ENCODE data around the gene CREG2.

DNA sequence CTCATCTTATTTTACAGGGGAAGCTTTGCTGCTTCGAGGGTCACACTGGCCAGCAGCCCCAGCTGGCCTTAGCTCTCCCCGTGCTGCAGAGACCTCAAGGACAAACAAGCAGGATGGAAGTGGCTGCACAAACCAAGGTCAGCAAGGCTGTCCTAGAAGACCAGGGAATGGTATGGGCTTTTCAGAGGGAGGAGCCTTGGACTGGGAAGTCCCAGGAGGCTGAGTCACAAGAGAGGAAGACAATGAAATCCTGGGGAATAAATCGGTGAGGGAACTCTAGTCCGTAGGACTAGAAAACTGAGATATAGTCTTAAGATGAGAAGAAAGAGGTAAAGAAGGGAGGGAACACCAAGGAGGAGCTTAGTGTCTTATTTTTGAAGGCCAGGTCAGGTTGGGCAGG is 15.7 kb downstream of the CREG2 start:
- TF ChIP-seq, protein P1, sequence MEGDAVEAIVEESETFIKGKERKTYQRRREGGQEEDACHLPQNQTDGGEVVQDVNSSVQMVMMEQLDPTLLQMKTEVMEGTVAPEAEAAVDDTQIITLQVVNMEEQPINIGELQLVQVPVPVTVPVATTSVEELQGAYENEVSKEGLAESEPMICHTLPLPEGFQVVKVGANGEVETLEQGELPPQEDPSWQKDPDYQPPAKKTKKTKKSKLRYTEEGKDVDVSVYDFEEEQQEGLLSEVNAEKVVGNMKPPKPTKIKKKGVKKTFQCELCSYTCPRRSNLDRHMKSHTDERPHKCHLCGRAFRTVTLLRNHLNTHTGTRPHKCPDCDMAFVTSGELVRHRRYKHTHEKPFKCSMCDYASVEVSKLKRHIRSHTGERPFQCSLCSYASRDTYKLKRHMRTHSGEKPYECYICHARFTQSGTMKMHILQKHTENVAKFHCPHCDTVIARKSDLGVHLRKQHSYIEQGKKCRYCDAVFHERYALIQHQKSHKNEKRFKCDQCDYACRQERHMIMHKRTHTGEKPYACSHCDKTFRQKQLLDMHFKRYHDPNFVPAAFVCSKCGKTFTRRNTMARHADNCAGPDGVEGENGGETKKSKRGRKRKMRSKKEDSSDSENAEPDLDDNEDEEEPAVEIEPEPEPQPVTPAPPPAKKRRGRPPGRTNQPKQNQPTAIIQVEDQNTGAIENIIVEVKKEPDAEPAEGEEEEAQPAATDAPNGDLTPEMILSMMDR (IDR thresholded peaks at IDR 0.05): no peak
- no peak for TF ChIP-seq POLR2A (IDR thresholded peaks at IDR 0.05)
